GM18519 (cell line): ENCODE data around the gene GGA2.
"Not testable (repeated sequence)": the region's sequence is repeated elsewhere in the genome, so short reads cannot be mapped to it uniquely, and the experiment has no call there.

Experiments used
- ATAC-seq: cut with Tn5 transposase; IDR thresholded peaks from one replicate; pipeline ENCODE4 v1.9.1; 2021; ENCODE audit warnings: mild to moderate bottlenecking, moderate library complexity; ENCODE audit not compliant: unreplicated experiment, low FRiP score

GGA2 gene

GRCh38 chr16:23510164-23510914 is at the start of gene GGA2:
TSS of gene GGA2 (minus strand) at chr16:23510494. CDS start at chr16:23510411, 83 bp downstream.
- peak; percentile 68 for ATAC-seq

DNA sequence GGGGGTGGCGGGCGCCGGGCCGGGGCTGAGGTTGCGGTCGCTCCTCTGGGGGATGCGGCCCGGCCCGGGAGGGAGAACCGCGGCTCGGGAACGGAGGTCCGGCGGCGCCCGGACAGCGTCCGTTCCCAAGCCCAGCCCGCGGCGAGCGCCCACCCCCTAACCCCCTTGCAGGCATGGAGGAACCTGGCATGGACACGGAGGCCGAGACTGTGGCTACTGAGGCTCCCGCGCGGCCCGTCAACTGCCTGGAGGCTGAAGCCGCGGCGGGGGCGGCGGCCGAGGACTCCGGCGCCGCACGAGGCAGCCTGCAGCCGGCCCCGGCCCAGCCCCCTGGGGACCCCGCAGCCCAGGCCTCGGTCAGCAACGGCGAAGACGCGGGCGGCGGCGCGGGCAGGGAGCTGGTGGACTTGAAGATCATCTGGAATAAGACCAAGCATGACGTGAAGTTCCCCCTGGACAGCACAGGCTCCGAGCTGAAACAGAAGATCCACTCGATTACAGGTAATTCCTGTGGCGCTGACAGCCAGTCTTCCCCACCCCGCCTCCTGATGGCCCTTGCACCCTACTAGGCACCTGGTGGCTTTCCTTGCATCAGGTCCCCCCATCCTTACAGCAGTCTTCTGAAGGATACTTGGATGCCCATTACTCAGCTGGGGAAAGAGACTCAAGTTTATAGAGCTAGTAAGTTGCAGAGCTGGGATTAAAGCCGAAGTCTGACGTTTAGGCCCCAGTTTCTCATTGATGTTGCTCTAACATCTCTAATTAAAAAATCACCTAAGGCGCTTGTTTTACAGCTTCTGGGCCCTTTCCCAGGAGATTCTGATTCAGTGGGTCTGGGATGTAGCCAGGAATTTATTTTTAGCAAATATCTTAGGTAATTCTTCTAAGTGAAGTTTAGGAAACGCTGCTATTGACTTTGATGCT is 47.7 kb upstream of the GGA2 start:
- ATAC-seq = peak; percentile 16

GRCh38 chr16:23556881-23557778 is 46.8 kb upstream of the GGA2 start, which contains the start of the genes EARS2 and UBFD1:
TSS of gene EARS2 (minus strand) at chr16:23557350. CDS start at chr16:23557343, 7 bp downstream.
TSS of gene UBFD1 (plus strand) at chr16:23557727. CDS start at chr16:23557743, 16 bp downstream.
- peak; percentile 73 for ATAC-seq

- ATAC-seq = no peak
Observed at GRCh38 chr16:23554536-23554935, 44.2 kb upstream of the GGA2 start.

DNA sequence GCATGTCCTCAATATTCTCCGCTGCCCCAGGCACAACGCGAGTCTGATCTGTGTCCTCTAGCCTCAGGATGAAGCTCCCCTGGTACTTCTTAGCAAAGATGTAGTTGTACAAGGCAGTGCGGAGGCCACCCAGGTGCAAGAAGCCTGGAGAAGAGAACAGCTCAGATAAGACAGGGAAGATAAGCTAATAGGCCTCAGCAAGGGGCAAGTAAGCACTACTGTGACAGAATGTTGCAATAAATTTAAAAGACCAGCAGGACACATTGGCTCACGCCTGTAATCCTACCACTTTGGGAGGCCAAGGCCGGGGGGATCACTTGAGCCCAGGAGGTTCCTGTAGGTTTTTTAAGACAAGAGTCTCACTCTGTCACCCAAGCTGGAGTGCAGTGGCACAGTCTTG is 41.9 kb upstream of the GGA2 start:
- ATAC-seq = no peak

GRCh38 chr16:23549938-23550337 is 39.6 kb upstream of the GGA2 start:
- ATAC-seq = no peak

DNA sequence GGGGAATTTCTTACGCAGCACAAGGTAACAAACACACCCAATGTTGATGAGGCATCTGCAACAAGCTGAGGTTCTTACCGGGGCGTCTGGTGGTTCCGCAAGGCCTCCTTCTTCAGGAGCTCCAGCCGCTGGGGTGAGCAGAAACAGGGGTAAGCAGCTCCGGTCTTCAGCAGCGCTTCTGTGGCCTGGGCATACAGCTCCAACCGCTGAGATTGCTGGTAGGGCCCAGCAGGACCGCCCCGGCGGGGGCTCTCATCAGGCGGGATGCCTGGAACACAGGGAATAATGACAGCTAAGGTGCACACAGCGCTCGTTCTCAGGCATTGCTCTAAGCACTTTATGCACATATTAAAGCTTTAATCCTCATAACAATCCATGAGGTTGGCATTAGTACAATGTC is 34.1 kb upstream of the GGA2 start:
- no peak for ATAC-seq

GRCh38 chr16:23540817-23541178 is 30.5 kb upstream of the GGA2 start:
- ATAC-seq = not testable (repeated sequence)

DNA sequence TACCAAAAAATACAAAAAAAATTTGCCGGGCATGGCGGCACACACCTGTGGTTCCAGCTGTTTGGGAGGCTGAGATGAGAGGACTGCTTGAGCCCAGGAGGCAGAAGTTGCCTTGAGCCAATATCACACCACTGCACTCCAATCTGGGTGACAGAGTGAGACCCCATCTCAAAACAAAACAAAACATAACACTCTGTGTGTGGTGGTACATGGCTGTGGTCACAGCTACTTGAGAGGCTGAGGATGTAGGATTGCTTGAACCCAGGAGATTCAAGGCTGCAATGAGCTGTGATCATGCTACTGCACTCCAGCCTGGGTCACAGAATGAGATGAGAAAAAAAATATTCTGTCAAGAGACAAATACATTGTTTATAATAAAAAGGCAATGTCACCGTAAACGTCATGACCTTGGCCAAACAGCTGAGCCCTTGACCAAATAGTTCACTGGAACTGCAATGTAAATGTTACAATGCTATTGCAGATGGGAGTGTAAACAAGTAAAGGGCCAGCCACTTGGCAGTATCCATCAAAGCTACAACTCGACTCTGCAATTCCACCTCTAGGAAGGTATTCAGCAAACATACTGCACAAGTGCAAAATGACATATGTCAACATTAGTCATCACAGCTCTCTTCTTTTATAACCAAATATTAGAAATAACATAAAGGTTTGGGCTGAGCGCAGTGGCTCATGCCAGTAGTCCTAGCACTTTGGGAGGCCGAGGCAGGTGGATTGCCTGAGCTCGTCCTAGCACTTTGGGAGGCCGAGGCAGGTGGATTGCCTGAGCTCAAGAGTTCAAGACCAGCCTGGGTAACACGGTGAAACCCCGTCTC is 29.9 kb upstream of the GGA2 start:
- ATAC-seq = no peak

DNA sequence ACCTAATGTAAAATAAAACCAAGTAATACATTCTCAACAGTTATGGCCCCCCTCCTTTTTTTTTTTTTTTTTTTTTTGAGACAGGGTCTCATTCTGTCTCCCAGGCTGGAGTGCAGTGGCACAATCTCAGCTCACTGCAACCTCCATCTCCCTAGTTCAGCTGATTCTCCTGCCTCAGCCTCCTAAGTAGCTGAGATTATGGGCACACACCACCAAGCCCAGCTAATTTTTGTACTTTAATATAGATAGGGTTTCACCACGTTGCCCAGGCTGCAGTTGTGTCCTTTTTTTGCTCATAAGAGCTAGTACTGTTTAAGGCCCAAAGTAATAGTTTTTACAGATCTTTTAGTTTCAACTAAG is 28.6 kb upstream of the GGA2 start:
- ATAC-seq = no peak

DNA sequence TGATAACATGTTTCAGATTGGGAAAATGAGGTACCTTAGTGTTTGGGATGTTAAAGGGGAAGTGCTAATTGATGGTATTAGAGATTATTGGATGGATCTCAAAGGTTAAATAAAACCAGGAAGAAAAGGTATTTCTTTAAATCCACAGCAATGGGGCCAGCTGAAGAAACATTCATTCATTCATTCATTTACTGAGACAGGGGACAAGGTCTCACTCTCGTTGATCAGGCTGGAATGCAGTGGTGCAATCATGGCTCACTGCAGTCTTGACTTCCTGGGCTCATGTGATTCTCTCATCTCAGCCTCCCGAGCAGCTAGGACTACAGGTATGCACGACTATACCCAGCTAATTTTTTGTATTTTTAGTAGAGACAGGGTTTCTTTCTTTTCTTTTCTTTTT is 27.1 kb upstream of the GGA2 start:
- ATAC-seq = no peak

DNA sequence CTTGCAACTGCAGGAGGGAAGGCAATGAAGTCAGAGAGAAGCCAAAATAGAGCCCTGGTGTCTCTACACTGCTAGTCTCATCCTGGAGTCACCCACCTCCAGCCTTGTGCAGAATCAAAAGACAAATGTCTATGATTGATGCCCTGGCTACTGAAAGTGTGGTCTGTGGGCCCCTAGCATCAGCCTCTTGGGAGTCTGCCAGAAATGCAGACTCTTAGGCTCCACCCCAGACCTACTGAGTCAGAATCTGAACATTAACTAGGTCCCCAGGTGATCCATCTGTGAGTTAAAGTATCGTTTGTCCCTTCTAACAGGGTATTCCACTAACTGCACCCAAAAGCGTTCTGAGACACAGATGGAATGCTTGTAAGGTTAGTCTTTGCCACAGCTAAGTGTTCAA is 25.6 kb upstream of the GGA2 start:
- ATAC-seq = no peak

- ATAC-seq = no peak
Observed at GRCh38 chr16:23534868-23535860, 24.9 kb upstream of the GGA2 start.

GRCh38 chr16:23532448-23532847 is 22.2 kb upstream of the GGA2 start:
- no peak for ATAC-seq

DNA sequence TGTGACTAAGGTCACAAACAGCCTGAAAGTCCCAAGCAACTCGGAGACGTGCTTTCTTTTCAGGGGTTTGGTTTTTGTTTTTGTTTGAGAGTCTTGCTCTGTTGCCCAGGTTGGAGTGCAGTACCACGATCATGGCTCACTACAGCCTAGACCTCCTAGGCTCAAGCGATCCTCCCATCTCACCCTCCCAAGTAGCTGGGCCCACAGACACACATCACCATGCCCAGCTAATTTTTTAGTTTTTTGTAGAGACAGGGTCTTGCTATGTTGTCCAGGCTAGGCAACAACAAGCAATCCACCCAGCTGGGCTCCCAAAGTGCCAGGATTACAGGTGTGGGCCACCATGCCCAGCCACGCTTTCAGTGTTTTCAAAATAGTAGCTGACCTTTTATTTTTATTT is 19.8 kb upstream of the GGA2 start:
- no peak for ATAC-seq

- ATAC-seq = no peak
Observed at GRCh38 chr16:23528644-23529310, 18.5 kb upstream of the GGA2 start.

DNA sequence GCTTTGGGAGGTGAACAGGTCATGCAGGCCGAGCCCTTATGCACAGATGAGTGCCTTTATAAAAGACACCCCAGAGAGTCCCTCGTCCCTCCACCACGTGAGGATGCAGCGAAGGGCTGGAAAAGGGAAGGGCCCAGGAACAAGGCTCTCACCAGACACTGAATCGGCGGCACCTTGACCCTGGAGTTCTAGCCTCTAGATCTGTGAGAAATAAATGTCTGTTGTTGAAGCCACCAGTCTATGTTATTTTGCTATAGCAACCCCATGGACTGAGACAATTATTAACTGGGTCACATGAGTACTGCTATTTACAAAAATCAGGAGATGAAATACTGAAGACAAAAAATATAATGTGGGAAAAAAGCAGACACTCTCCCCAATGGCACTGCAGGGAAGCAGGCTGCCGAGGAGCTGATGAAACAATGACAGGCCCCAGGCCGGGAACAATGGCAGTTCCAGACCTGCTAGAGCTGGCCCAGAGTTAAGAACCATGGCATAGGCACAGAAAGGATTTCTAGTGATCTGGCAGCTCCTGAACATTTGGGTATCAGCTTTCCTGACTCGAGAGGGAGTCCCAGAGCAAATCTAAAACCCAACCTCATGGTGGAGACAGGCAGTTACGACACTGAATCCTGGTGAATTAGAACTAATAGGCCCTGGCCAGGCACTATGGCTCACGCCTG is 17.8 kb upstream of the GGA2 start:
- no peak for ATAC-seq
